ENCODE results near the gene DDX31. TPM values are rescaled to one million over a fixed set of nuclear protein-coding genes. Genes with fewer than 3 reads are reported as not detected.

DDX31 gene
- total and polyA plus RNA-seq, 9 of the 15 experiments (the other 6 are each of a cell fraction or from before 2014, with no cell fraction given) = 11.9 to 24.6 (median 22.2) TPM

DNA sequence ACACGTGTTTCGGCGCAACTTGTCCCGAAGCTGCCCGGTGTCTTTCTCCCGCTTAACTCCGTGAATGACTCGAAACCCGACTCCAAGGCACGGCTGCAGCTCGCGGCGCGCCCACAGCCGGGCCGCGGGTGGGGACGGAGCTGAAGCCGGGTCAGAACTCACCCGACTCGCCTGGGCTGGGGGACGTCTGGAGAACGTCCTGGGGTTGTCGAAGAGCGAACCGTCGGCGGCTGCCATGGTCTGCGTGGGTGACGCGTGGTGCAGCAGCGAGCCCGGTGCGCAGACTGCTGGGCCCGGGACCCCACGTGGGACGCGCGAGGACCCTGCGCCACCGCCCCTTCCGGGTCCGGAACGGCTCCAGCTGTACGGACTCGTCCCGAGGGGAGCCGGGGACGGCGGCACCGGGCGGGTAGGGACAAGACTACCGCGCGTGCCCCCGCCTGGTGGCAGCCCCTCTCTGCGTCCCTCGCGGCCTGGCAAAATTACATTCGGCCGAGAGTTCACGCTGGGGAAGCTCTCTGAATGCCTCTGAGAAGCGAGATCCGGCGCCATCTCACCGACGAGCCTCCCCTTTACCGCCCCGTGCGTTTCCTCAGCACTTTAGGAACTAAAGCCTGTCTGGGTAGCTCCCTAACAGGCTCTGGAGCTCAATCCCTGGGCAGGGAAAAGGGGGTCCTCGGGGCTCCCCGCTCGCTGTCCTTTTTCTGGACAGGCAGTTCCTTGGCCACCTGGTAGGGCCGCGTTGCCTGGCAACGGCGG is at the start of gene DDX31 (continued):
- TF ChIP-seq, protein P1, sequence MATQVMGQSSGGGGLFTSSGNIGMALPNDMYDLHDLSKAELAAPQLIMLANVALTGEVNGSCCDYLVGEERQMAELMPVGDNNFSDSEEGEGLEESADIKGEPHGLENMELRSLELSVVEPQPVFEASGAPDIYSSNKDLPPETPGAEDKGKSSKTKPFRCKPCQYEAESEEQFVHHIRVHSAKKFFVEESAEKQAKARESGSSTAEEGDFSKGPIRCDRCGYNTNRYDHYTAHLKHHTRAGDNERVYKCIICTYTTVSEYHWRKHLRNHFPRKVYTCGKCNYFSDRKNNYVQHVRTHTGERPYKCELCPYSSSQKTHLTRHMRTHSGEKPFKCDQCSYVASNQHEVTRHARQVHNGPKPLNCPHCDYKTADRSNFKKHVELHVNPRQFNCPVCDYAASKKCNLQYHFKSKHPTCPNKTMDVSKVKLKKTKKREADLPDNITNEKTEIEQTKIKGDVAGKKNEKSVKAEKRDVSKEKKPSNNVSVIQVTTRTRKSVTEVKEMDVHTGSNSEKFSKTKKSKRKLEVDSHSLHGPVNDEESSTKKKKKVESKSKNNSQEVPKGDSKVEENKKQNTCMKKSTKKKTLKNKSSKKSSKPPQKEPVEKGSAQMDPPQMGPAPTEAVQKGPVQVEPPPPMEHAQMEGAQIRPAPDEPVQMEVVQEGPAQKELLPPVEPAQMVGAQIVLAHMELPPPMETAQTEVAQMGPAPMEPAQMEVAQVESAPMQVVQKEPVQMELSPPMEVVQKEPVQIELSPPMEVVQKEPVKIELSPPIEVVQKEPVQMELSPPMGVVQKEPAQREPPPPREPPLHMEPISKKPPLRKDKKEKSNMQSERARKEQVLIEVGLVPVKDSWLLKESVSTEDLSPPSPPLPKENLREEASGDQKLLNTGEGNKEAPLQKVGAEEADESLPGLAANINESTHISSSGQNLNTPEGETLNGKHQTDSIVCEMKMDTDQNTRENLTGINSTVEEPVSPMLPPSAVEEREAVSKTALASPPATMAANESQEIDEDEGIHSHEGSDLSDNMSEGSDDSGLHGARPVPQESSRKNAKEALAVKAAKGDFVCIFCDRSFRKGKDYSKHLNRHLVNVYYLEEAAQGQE (IDR thresholded peaks at IDR 0.05; ENCODE audit: borderline replicate concordance) = no peak; the same call in 1 of the 2 replicates
- TF ChIP-seq, protein P1 (CRISPR knock-in tag; IDR thresholded peaks at IDR 0.05; ENCODE audit: low read depth) = peak; percentile 30; the same call in 1 of the 2 replicates
- TF ChIP-seq, protein P2, sequence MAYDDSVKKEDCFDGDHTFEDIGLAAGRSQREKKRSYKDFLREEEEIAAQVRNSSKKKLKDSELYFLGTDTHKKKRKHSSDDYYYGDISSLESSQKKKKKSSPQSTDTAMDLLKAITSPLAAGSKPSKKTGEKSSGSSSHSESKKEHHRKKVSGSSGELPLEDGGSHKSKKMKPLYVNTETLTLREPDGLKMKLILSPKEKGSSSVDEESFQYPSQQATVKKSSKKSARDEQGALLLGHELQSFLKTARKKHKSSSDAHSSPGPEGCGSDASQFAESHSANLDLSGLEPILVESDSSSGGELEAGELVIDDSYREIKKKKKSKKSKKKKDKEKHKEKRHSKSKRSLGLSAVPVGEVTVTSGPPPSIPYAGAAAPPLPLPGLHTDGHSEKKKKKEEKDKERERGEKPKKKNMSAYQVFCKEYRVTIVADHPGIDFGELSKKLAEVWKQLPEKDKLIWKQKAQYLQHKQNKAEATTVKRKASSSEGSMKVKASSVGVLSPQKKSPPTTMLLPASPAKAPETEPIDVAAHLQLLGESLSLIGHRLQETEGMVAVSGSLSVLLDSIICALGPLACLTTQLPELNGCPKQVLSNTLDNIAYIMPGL (CRISPR knock-in tag; IDR thresholded peaks at IDR 0.05) = 0 out of 2 replicates have a peak, but pooled peaks have one; percentile 64
- TF ChIP-seq ZNF764 (CRISPR knock-in tag; IDR thresholded peaks at IDR 0.05; ENCODE audit: low read depth) = 0 out of 2 replicates have a peak, but pooled peaks have one; percentile 12
- no peak for TF ChIP-seq NR2C2 (CRISPR knock-in tag; IDR thresholded peaks at IDR 0.05)
- peak; percentile 48; the same call in 1 of the 2 replicates for TF ChIP-seq NR2C2 (tag; IDR thresholded peaks at IDR 0.05)
- TF ChIP-seq NCOA1 (IDR thresholded peaks at IDR 0.05; ENCODE audit: low read depth) = 0 out of 2 replicates have a peak, but pooled peaks have one; percentile 20
- TF ChIP-seq ELF2 (CRISPR knock-in tag; IDR thresholded peaks at IDR 0.05) = peak; percentile 90
- TF ChIP-seq NONO (IDR thresholded peaks at IDR 0.05; ENCODE audit: low read depth in 2 of 2, low read length in 1 of 2) = peak; percentile 27 to 37; a peak in 1 of 4 replicates
- TF ChIP-seq, protein P3, sequence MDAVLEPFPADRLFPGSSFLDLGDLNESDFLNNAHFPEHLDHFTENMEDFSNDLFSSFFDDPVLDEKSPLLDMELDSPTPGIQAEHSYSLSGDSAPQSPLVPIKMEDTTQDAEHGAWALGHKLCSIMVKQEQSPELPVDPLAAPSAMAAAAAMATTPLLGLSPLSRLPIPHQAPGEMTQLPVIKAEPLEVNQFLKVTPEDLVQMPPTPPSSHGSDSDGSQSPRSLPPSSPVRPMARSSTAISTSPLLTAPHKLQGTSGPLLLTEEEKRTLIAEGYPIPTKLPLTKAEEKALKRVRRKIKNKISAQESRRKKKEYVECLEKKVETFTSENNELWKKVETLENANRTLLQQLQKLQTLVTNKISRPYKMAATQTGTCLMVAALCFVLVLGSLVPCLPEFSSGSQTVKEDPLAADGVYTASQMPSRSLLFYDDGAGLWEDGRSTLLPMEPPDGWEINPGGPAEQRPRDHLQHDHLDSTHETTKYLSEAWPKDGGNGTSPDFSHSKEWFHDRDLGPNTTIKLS (IDR thresholded peaks at IDR 0.05; ENCODE audit: borderline replicate concordance, low read depth) = peak; percentile 85
- peak; percentile 53; the same call in 1 of the 2 replicates for TF ChIP-seq RAD51 (IDR thresholded peaks at IDR 0.05; ENCODE audit: borderline replicate concordance, low read depth)
- TF ChIP-seq ILF3 (IDR thresholded peaks at IDR 0.05; ENCODE audit: borderline replicate concordance) = no peak
- TF ChIP-seq BRD4 (IDR thresholded peaks at IDR 0.05) = peak; percentile 26; the same call in 1 of the 2 replicates
- peak in 1 of 2 experiments; percentile 69; a peak in 3 of 4 replicates for TF ChIP-seq FOXK2 (conservative IDR thresholded peaks at IDR 0.05 in 1 of 2, IDR thresholded peaks at IDR 0.05 in 1 of 2; ENCODE audit: low read depth in 2 of 2)
